ENCODE data around the gene PRKCE. TPM values are rescaled to one million over a fixed set of nuclear protein-coding genes. Genes with fewer than 3 reads are reported as not detected.

PRKCE gene
- total RNA-seq, 1 experiment from 2014 or later, result 4.4 TPM

- Mint-ChIP-seq H3K27ac (ENCODE audit: unreplicated experiment) (no peak overlapping the region), H3K4me3 (ENCODE audit: unreplicated experiment) (no peak overlapping the region), H3K4me1 (ENCODE audit: low read depth, unreplicated experiment) (peaks cover 11% of the 10 kb centered on the region), H3K36me3 (ENCODE audit: insufficient read depth, unreplicated experiment) (peaks cover 5% of the 10 kb centered on the region), H3K27me3 (ENCODE audit: insufficient read depth, unreplicated experiment) (no peaks in the 10 kb centered on the region), H3K9me3 (ENCODE audit: unreplicated experiment) (no peaks in the 10 kb centered on the region)
- H3K4me3 ChIP-seq (ENCODE audit: low read depth, low read length), result no peak overlapping the region
- no peaks in the 10 kb centered on the region for H3K27me3 ChIP-seq (replicated peaks; ENCODE audit: control insufficient read depth, insufficient read depth, low read length)
- POLR2A ChIA-PET, result no interaction called here
- no peaks in the 10 kb centered on the region for H3K9me3 ChIP-seq
- intact Hi-C loops (cut with micrococcal nuclease; ENCODE audit: unreplicated experiment), result no loop called here
- no peaks in the 10 kb centered on the region for H3K36me3 ChIP-seq (ENCODE audit: control insufficient read depth, insufficient read depth, low read length)
- TF ChIP-seq CTCF (IDR thresholded peaks at IDR 0.05; ENCODE audit: insufficient read depth in 1 of 2, low read depth in 1 of 2, low read length in 1 of 2, severe bottlenecking in 1 of 2, unreplicated experiment in 1 of 2), result no peak
- CTCF ChIA-PET, result no interaction called here
- no TSS peak for BruUV-seq (replicated peaks)
- H3K4me1 ChIP-seq, result no peaks in the 10 kb centered on the region
- no peak for DNase-seq
These were observed 234.7 kb downstream of the PRKCE start for GRCh38 chr2:45886171-45886663.

- Mint-ChIP-seq H3K36me3 (ENCODE audit: insufficient read depth, unreplicated experiment) (peaks cover 5% of the 10 kb centered on the region), H3K9me3 (ENCODE audit: unreplicated experiment) (no peaks in the 10 kb centered on the region), H3K27me3 (ENCODE audit: insufficient read depth, unreplicated experiment) (no peaks in the 10 kb centered on the region), H3K4me3 (ENCODE audit: unreplicated experiment) (no peak overlapping the region), H3K4me1 (ENCODE audit: low read depth, unreplicated experiment) (peaks cover 11% of the 10 kb centered on the region), H3K27ac (ENCODE audit: unreplicated experiment) (no peak overlapping the region)
- H3K4me3 ChIP-seq (ENCODE audit: low read depth, low read length), result no peak overlapping the region
- BruUV-seq (replicated peaks), result no TSS peak
- H3K36me3 ChIP-seq (ENCODE audit: control insufficient read depth, insufficient read depth, low read length), result no peaks in the 10 kb centered on the region
- H3K27me3 ChIP-seq (replicated peaks; ENCODE audit: control insufficient read depth, insufficient read depth, low read length), result no peaks in the 10 kb centered on the region
- H3K4me1 ChIP-seq, result no peaks in the 10 kb centered on the region
- ChIA-PET POLR2A (no interaction called here), CTCF (interaction anchor here (0.5 kb wide), 1 partner anchor 763 kb away, joined by 3 read pairs; no protein-coding TSS in a partner anchor)
- no peaks in the 10 kb centered on the region for H3K9me3 ChIP-seq
- intact Hi-C loops (cut with micrococcal nuclease; ENCODE audit: unreplicated experiment), result no loop called here
- TF ChIP-seq CTCF (IDR thresholded peaks at IDR 0.05; ENCODE audit: insufficient read depth in 1 of 2, low read depth in 1 of 2, low read length in 1 of 2, severe bottlenecking in 1 of 2, unreplicated experiment in 1 of 2), result no peak
- DNase-seq, result no peak
These were observed 236.7 kb downstream of the PRKCE start for GRCh38 chr2:45888167-45888566.

GRCh38 chr2:45888641-45889040 lies 237.2 kb downstream of the PRKCE start:
- ChIA-PET CTCF (interaction anchor here (0.5 kb wide), 1 partner anchor 763 kb away, joined by 3 read pairs; no protein-coding TSS in a partner anchor), POLR2A (no interaction called here)
- Mint-ChIP-seq H3K27ac (ENCODE audit: unreplicated experiment) (no peak overlapping the region), H3K9me3 (ENCODE audit: unreplicated experiment) (no peaks in the 10 kb centered on the region), H3K4me1 (ENCODE audit: low read depth, unreplicated experiment) (peaks cover 11% of the 10 kb centered on the region), H3K4me3 (ENCODE audit: unreplicated experiment) (no peak overlapping the region), H3K27me3 (ENCODE audit: insufficient read depth, unreplicated experiment) (no peaks in the 10 kb centered on the region), H3K36me3 (ENCODE audit: insufficient read depth, unreplicated experiment) (peaks cover 5% of the 10 kb centered on the region)
- no peak for DNase-seq
- no TSS peak for BruUV-seq (replicated peaks)
- Histone ChIP-seq H3K9me3 (no peaks in the 10 kb centered on the region), H3K4me3 (ENCODE audit: low read depth, low read length) (no peak overlapping the region), H3K36me3 (ENCODE audit: control insufficient read depth, insufficient read depth, low read length) (no peaks in the 10 kb centered on the region), H3K27me3 (replicated peaks; ENCODE audit: control insufficient read depth, insufficient read depth, low read length) (no peaks in the 10 kb centered on the region), H3K4me1 (no peaks in the 10 kb centered on the region)
- intact Hi-C loops (cut with micrococcal nuclease; ENCODE audit: unreplicated experiment), result no loop called here
- TF ChIP-seq CTCF (IDR thresholded peaks at IDR 0.05; ENCODE audit: insufficient read depth in 1 of 2, low read depth in 1 of 2, low read length in 1 of 2, severe bottlenecking in 1 of 2, unreplicated experiment in 1 of 2), result no peak

Data from Caco-2 (cell line).